K562 (cell line): ENCODE data around the gene BICDL1. TPM values are rescaled to one million over a fixed set of nuclear protein-coding genes. Genes with fewer than 3 reads are reported as not detected.

Experiments used
- ATAC-seq: fragments of 200-7000 bp; cut with Tn5 transposase; 3 replicates; pipeline ENCODE4 v1.9.1; 2020; ENCODE audit warnings: moderate library complexity
- BruUV-seq: library from RNA; stranded (reverse); fragments of 400-500 nt; replicated peaks from 2 replicates; lab custom pipeline; 2021; lab: Mats Ljungman, UMichigan
- CTCF ChIA-PET: fragments of 300-600 bp; formaldehyde crosslinking; extraction: SDS; loops from one replicate; lab custom pipeline; 2021; ENCODE audit warnings: low intra/inter-chr PET ratio; lab: Yijun Ruan, JAX
- POLR2A ChIA-PET: fragments of 300-600, 350-650 bp; sonication (Branson Sonifier 250); formaldehyde crosslinking; extraction: SDS; loops from one replicate; lab custom pipeline; 2021; ENCODE audit warnings: antibody characterized with exemption, inconsistent platforms; lab: Yijun Ruan, JAX
- DNase-seq, 4 experiments: peaks; one replicate each; pipeline versions ENCODE4 v3.0.0 to v3.0.0-alpha.2; 2011 to 2018; ENCODE audit warnings: low spot score in 3 of 4, mixed read lengths in 3 of 4; ENCODE audit errors: extremely low read depth in 1 of 4
- FAIRE-seq: peaks from 2 replicates; lab custom pipeline; 2011; peaks lifted over from hg19 to GRCh38; lab: Jason Lieb, UNC
- H2AFZ ChIP-seq: 2 replicates; pipeline ENCODE4 v1.6.0; 2011; ENCODE audit warnings: low read depth, low read length, control low read depth, inconsistent platforms
- H3K27ac ChIP-seq: fragments of 200-600 bp; 3 replicates; pipeline ENCODE4 v1.8.0; 2011; ENCODE audit warnings: low read depth, mild to moderate bottlenecking, control low read depth, inconsistent platforms, low read length, moderate library complexity, mixed read lengths; ENCODE audit errors: extremely low read depth
- H3K27me3 ChIP-seq, 2 experiments: fragments of 300-600 bp in 1 of 2; 2 replicates in 1 of 2; 3 replicates in 1 of 2; pipeline versions ENCODE4 v1.6.0 to v1.8.0; 2011; ENCODE audit warnings: inconsistent platforms in 2 of 2, low read length in 2 of 2, mild to moderate bottlenecking in 1 of 2, mixed read lengths in 1 of 2, moderate library complexity in 1 of 2; ENCODE audit not compliant: control insufficient read depth in 2 of 2, insufficient read depth in 2 of 2
- H3K36me3 ChIP-seq: fragments of 300-600 bp; 3 replicates; pipeline ENCODE4 v1.8.0; 2011; ENCODE audit warnings: mild to moderate bottlenecking, low read length, inconsistent platforms; ENCODE audit not compliant: control insufficient read depth, insufficient read depth
- H3K4me1 ChIP-seq, 2 experiments: fragments of 200-600 bp in 1 of 2; replicated peaks in 1 of 2; 2 replicates in 1 of 2; 3 replicates in 1 of 2; pipeline versions ENCODE4 v1.5.1 to v1.8.0; 2011; ENCODE audit warnings: inconsistent platforms in 2 of 2, low read length in 2 of 2, mild to moderate bottlenecking in 1 of 2, mixed read lengths in 1 of 2, moderate library complexity in 1 of 2; ENCODE audit not compliant: control insufficient read depth in 2 of 2, insufficient read depth in 2 of 2
- H3K4me2 ChIP-seq: 2 replicates; pipeline ENCODE4 v1.6.1; 2011; ENCODE audit warnings: low read length, control low read depth, inconsistent platforms, mixed read lengths; ENCODE audit not compliant: insufficient read depth
- H3K4me3 ChIP-seq: fragments of 200-600 bp; sonication (generic), shearing (Covaris generic); 2 replicates; pipeline ENCODE4 v1.5.1; 2016; ENCODE audit warnings: control low read depth, inconsistent platforms
- H3K79me2 ChIP-seq: fragments of 200-600 bp; 3 replicates; pipeline ENCODE4 v1.8.0; 2011; ENCODE audit warnings: low read length, inconsistent platforms; ENCODE audit not compliant: control insufficient read depth, insufficient read depth
- H3K9ac ChIP-seq, 2 experiments: 2 replicates each; pipeline versions ENCODE4 v1.6.0 to v1.6.1; 2011; ENCODE audit warnings: low read depth in 2 of 2, low read length in 2 of 2, control low read depth in 1 of 2, inconsistent platforms in 1 of 2, mild to moderate bottlenecking in 1 of 2, mixed read lengths in 1 of 2; ENCODE audit not compliant: insufficient read depth in 1 of 2
- H3K9me1 ChIP-seq: one replicate; pipeline ENCODE4 v1.6.0; 2011; ENCODE audit warnings: inconsistent platforms, mild to moderate bottlenecking, low read length, moderate library complexity; ENCODE audit not compliant: control insufficient read depth, insufficient read depth
- H3K9me3 ChIP-seq: replicated peaks from 2 replicates; pipeline ENCODE4 v1.5.1; 2011; ENCODE audit warnings: low read depth, low read length, inconsistent platforms; ENCODE audit not compliant: control insufficient read depth, insufficient read depth
- H4K20me1 ChIP-seq: replicated peaks from 2 replicates; pipeline ENCODE4 v1.6.1; 2011; ENCODE audit warnings: low read length, inconsistent platforms, mixed read lengths; ENCODE audit not compliant: control insufficient read depth, insufficient read depth
- DACH1 ChIP-seq: fragments of 450-650 bp; IDR thresholded peaks from 2 replicates; pipeline ENCODE4 v1.6.1; 2018; ENCODE audit not compliant: partially characterized antibody
- HMG20A ChIP-seq: fragments of 450-650 bp; formaldehyde crosslinking; conservative IDR thresholded peaks from 2 replicates; pipeline ENCODE4 v1.4.0; 2020; ENCODE audit warnings: mild to moderate bottlenecking, mixed read lengths
- KDM4B ChIP-seq, 2 experiments: fragments of 450-650 bp in 1 of 2; sonication (generic) in 1 of 2; IDR thresholded peaks; 2 replicates each; pipeline ENCODE4 v1.6.1; 2016 to 2017; ENCODE audit warnings: borderline replicate concordance in 2 of 2, antibody characterized with exemption in 1 of 2, low read depth in 1 of 2, mild to moderate bottlenecking in 1 of 2
- MAFK ChIP-seq: IDR thresholded peaks from 2 replicates; pipeline ENCODE4 v1.6.1; 2011; ENCODE audit warnings: low read length, improper control_type of control experiment
- NR4A1 ChIP-seq, 2 experiments: fragments of 250-450 bp in 1 of 2; fragments of 450-650 bp in 1 of 2; sonication (Bioruptor Pico) in 1 of 2; IDR thresholded peaks; 2 replicates each; pipeline versions ENCODE4 v1.4.0 to v1.6.1; 2016 to 2020; ENCODE audit warnings: mild to moderate bottlenecking in 2 of 2, missing compliant biosample characterization in 1 of 2, missing genetic modification characterization in 1 of 2, moderate library complexity in 1 of 2
- PREB ChIP-seq: sonication (generic); formaldehyde crosslinking; IDR thresholded peaks from 2 replicates; pipeline ENCODE4 v1.8.1; 2023; ENCODE audit warnings: mild to moderate bottlenecking, missing genetic modification reagents
- ZNF3 ChIP-seq: fragments of 250-450 bp; sonication (Bioruptor Pico); IDR thresholded peaks from 2 replicates; pipeline ENCODE4 v1.5.0; 2021; ENCODE audit warnings: mild to moderate bottlenecking, moderate library complexity
- WGBS: fragments of 100-300 bp; shearing (Covaris generic); methylation state at CpG from one replicate; pipeline ENCODE4 v1.1.6; 2016; ENCODE audit warnings: low coverage, mixed read lengths; ENCODE audit not compliant: insufficient coverage; ENCODE audit errors: missing lambda C conversion rate; 5-methylcytosine and 5-hydroxymethylcytosine counted together
- in situ Hi-C: fragments of 300-500 bp; cut with MboI; formaldehyde crosslinking; loops from 4 replicates; pipeline ENCODE4 v1.15.0; 2018; ENCODE audit warnings: inconsistent platforms, mixed read lengths
- intact Hi-C: fragments of 100-400 bp; cut with micrococcal nuclease; formaldehyde crosslinking; loops from 2 replicates; pipeline ENCODE4 v1.14.2; 2022
- polyA plus RNA-seq, 8 experiments: library from polyadenylated mRNA; depleted of rRNA in 4 of 8; stranded (reverse) in 5 of 8; unstranded in 3 of 8; fragments of >200 nt; fragmentation: Nextera tagmentation in 2 of 8; fragmentation: Illumina TruSeq in 1 of 8; extraction: Ambion mirVana in 2 of 8; extraction: Trizol in 1 of 8; gene quantifications; 2 replicates each; pipeline versions ENCODE4 v1.2.1 to v1.2.3, GENCODE V29; 2011 to 2014; ENCODE audit warnings: inconsistent platforms in 1 of 8, missing spikeins in 1 of 8
- total RNA-seq, 7 experiments: library from RNA; depleted of rRNA in 6 of 7; stranded (reverse); fragments of >200 nt in 6 of 7; fragmentation: Illumina TruSeq in 2 of 7; extraction: Trizol in 2 of 7; gene quantifications; 2 replicates each; pipeline versions ENCODE4 v1.2.1 to v1.2.3, GENCODE V29; 2011 to 2021; ENCODE audit warnings: low replicate concordance in 1 of 7
- TF ChIP-seq, protein P1 (sequence below): fragments of 250-450 bp; sonication (Bioruptor Pico); IDR thresholded peaks from 2 replicates; pipeline ENCODE4 v1.4.0; 2020; ENCODE audit warnings: mild to moderate bottlenecking, moderate library complexity
- TF ChIP-seq, protein P2 (sequence below), 2 experiments: fragments of 250-450 bp in 1 of 2; fragments of 450-650 bp in 1 of 2; sonication (Bioruptor Pico) in 1 of 2; IDR thresholded peaks; 2 replicates each; pipeline versions ENCODE4 v1.6.1 to v1.8.0; 2016 to 2021; ENCODE audit warnings: mild to moderate bottlenecking in 2 of 2, moderate library complexity in 2 of 2, missing compliant biosample characterization in 1 of 2, missing genetic modification characterization in 1 of 2

BICDL1 gene
- total and polyA plus RNA-seq, 9 of the 15 experiments (the other 6 are each of a cell fraction or from before 2014, with no cell fraction given): 0.06 to 2.0 (median 0.58) TPM

GRCh38 chr12:120101182-120101581 lies 112.1 kb downstream of the BICDL1 start:
- no peaks in the 10 kb centered on the region for H3K9me3 ChIP-seq
- ATAC-seq (no peak), FAIRE-seq (no peak), DNase-seq (no peak)
- no peaks in the 10 kb centered on the region for H3K9me1 ChIP-seq
- peaks cover 42% of the 10 kb centered on the region for H3K79me2 ChIP-seq
- POLR2A ChIA-PET: interaction anchor here (0.8 to 1.6 kb wide), 2 partner anchors 14 to 163 kb away, joined by 3 to 7 read pairs; no protein-coding TSS in a partner anchor
- peaks cover 0 to 35% of the 10 kb centered on the region in 2 experiments; a peak in 2 of 5 replicates for H3K4me1 ChIP-seq
- H4K20me1 ChIP-seq: peaks cover 18% of the 10 kb centered on the region
- no peak overlapping the region for H3K27ac ChIP-seq
- peak overlapping the region in 1 of 2 experiments; percentile 31; a peak in 1 of 4 replicates for H3K9ac ChIP-seq
- H3K27me3 ChIP-seq: no peaks in the 10 kb centered on the region
- no TSS peak for BruUV-seq
- in situ Hi-C loops (no loop called here), intact Hi-C loops (no loop called here)
- CTCF ChIA-PET: no interaction called here
- H3K36me3 ChIP-seq: peaks cover 91% of the 10 kb centered on the region; the same call in 2 of the 3 replicates
- TF ChIP-seq PREB (CRISPR knock-in tag): no peak
- TF ChIP-seq DACH1: no peak
- no peak for TF ChIP-seq NR4A1 (CRISPR knock-in tag; IDR thresholded peaks at IDR 0.05)
- TF ChIP-seq NR4A1 (tag; IDR thresholded peaks at IDR 0.05): no peak
- TF ChIP-seq, protein P1, sequence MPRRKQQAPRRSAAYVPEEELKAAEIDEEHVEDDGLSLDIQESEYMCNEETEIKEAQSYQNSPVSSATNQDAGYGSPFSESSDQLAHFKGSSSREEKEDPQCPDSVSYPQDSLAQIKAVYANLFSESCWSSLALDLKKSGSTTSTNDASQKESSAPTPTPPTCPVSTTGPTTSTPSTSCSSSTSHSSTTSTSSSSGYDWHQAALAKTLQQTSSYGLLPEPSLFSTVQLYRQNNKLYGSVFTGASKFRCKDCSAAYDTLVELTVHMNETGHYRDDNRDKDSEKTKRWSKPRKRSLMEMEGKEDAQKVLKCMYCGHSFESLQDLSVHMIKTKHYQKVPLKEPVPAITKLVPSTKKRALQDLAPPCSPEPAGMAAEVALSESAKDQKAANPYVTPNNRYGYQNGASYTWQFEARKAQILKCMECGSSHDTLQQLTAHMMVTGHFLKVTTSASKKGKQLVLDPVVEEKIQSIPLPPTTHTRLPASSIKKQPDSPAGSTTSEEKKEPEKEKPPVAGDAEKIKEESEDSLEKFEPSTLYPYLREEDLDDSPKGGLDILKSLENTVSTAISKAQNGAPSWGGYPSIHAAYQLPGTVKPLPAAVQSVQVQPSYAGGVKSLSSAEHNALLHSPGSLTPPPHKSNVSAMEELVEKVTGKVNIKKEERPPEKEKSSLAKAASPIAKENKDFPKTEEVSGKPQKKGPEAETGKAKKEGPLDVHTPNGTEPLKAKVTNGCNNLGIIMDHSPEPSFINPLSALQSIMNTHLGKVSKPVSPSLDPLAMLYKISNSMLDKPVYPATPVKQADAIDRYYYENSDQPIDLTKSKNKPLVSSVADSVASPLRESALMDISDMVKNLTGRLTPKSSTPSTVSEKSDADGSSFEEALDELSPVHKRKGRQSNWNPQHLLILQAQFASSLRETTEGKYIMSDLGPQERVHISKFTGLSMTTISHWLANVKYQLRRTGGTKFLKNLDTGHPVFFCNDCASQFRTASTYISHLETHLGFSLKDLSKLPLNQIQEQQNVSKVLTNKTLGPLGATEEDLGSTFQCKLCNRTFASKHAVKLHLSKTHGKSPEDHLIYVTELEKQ (CRISPR knock-in tag): no peak
- TF ChIP-seq, protein P2, sequence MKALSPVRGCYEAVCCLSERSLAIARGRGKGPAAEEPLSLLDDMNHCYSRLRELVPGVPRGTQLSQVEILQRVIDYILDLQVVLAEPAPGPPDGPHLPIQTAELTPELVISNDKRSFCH (CRISPR knock-in tag; IDR thresholded peaks at IDR 0.05): no peak
- TF ChIP-seq, protein P2 (tag; IDR thresholded peaks at IDR 0.05): no peak
- no peak for TF ChIP-seq KDM4B (IDR thresholded peaks at IDR 0.05; ENCODE audit: borderline replicate concordance in 2 of 2, low read depth in 1 of 2)
- no peak for TF ChIP-seq HMG20A (CRISPR knock-in tag)
- no peak for TF ChIP-seq ZNF3 (CRISPR knock-in tag)
- TF ChIP-seq MAFK: no peak
- no peak overlapping the region for H3K4me2 ChIP-seq
- WGBS: 86% methylated on average over 11 of the region's 11 CpGs
- no peak overlapping the region for H2AFZ ChIP-seq
- H3K4me3 ChIP-seq: no peak overlapping the region
